Measurements from ENCODE around the gene ITPKB. TPM values are rescaled to one million over a fixed set of nuclear protein-coding genes. Genes with fewer than 3 reads are reported as not detected.

ITPKB gene
- total RNA-seq, 2 donors from 2014 or later = 22.4 to 28.3 TPM

DNA sequence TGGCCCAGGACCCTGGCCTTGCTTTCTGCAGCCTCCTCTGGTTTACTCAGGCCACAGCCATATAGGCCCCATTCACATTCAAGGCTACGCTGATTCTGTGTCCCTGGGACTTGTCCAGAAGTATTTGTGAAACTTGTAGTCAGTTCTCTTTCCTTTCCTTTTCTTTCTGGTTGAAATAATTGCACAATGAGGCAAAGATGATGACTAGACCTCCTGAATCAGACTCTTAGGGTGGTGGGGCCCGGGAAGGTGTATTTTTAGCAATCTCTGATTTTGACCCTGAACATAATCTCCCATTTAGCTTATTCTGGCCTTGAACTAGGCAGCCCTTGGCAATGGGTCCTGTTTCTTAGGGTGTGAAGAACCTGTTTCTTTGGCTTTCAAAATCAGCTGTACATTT lies 150.6 kb downstream of the ITPKB start:
- Histone ChIP-seq H3K9me3 (ENCODE audit: control insufficient read depth, low read length) (no peaks in the 10 kb centered on the region), H3K27ac (ENCODE audit: low read depth, low read length) (no peak overlapping the region), H3K36me3 (ENCODE audit: control insufficient read depth, insufficient read depth, low read length) (no peaks in the 10 kb centered on the region), H3K27me3 (ENCODE audit: control insufficient read depth, insufficient read depth, low read length, poor library complexity, severe bottlenecking) (no peaks in the 10 kb centered on the region), H3K4me3 (ENCODE audit: low read length) (no peak overlapping the region), H3K4me1 (ENCODE audit: control insufficient read depth, insufficient read depth, low read length) (no peaks in the 10 kb centered on the region), H3K9ac (ENCODE audit: extremely low read depth, low read length, poor library complexity, severe bottlenecking) (no peak overlapping the region)
- Mint-ChIP-seq H3K27me3 (ENCODE audit: insufficient read depth) (peaks cover 12% of the 10 kb centered on the region), H3K9me3 (no peaks in the 10 kb centered on the region), H3K4me3 (no peak overlapping the region), H3K27ac (no peak overlapping the region), H3K36me3 (ENCODE audit: low read depth) (no peaks in the 10 kb centered on the region), H3K4me1 (peaks cover 14% of the 10 kb centered on the region)
- 88 to 100% methylated on average over 2 of the region's 2 CpGs for WGBS, 2 experiments (ENCODE audit: insufficient coverage in 1 of 2, insufficient read length in 1 of 2)
- no peak for DNase-seq
- TF ChIP-seq, protein P1, sequence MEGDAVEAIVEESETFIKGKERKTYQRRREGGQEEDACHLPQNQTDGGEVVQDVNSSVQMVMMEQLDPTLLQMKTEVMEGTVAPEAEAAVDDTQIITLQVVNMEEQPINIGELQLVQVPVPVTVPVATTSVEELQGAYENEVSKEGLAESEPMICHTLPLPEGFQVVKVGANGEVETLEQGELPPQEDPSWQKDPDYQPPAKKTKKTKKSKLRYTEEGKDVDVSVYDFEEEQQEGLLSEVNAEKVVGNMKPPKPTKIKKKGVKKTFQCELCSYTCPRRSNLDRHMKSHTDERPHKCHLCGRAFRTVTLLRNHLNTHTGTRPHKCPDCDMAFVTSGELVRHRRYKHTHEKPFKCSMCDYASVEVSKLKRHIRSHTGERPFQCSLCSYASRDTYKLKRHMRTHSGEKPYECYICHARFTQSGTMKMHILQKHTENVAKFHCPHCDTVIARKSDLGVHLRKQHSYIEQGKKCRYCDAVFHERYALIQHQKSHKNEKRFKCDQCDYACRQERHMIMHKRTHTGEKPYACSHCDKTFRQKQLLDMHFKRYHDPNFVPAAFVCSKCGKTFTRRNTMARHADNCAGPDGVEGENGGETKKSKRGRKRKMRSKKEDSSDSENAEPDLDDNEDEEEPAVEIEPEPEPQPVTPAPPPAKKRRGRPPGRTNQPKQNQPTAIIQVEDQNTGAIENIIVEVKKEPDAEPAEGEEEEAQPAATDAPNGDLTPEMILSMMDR (conservative IDR thresholded peaks at IDR 0.05) = no peak

DNA sequence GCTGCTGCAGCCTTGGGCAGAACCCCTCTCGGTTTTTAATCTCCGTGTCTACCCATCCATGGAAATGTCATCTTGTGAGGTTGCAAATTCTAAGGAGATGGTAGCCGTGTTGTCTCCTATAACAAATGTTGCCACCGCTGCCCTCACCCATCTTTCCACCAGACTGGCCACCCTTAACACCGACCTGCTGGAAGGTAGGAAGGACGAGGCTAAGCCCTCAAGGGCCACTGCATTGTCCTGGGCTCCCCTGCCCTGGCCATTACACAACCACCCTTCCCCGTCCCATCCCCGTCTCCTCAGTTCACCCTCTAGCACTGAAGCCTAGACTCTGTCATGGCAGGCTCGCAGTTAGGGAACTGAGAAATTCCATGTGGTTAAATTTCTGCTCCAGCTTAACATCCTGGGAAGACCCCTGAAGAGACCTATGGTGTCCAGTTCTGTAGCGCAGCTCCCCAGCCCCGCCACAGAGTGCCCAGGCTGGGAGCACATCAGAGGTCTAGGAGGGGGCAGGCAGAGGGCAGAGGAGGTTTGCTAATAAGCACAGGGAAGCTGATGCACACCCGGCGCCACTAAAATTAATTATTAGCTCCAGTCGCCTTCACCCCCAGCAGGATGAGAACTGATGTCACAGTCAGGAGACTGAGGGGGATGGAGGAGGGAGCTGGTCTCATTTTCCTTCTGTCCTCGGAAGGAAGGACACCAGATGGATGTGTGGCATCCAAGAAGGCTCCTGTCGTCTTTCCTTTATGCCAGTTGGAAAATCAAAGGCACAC lies 152.2 kb downstream of the ITPKB start:
- TF ChIP-seq, protein P1 (conservative IDR thresholded peaks at IDR 0.05) = no peak
- H3K4me1 Mint-ChIP-seq = peaks cover 9% of the 10 kb centered on the region
- Histone ChIP-seq H3K4me3 (ENCODE audit: low read length) (no peak overlapping the region), H3K4me1 (ENCODE audit: control insufficient read depth, insufficient read depth, low read length) (no peaks in the 10 kb centered on the region), H3K9ac (ENCODE audit: extremely low read depth, low read length, poor library complexity, severe bottlenecking) (no peak overlapping the region), H3K27ac (ENCODE audit: low read depth, low read length) (no peak overlapping the region), H3K36me3 (ENCODE audit: control insufficient read depth, insufficient read depth, low read length) (no peaks in the 10 kb centered on the region), H3K9me3 (ENCODE audit: control insufficient read depth, low read length) (no peaks in the 10 kb centered on the region), H3K27me3 (ENCODE audit: control insufficient read depth, insufficient read depth, low read length, poor library complexity, severe bottlenecking) (no peaks in the 10 kb centered on the region)
- H3K4me3 Mint-ChIP-seq = no peak overlapping the region
- 86 to 91% methylated on average over 13 to 16 of the region's 16 CpGs for WGBS, 2 experiments (ENCODE audit: insufficient coverage in 1 of 2, insufficient read length in 1 of 2)
- no peaks in the 10 kb centered on the region for H3K36me3 Mint-ChIP-seq (ENCODE audit: low read depth)
- H3K27ac Mint-ChIP-seq = no peak overlapping the region
- no peak for DNase-seq
- H3K27me3 Mint-ChIP-seq (ENCODE audit: insufficient read depth) = peaks cover 12% of the 10 kb centered on the region
- no peaks in the 10 kb centered on the region for H3K9me3 Mint-ChIP-seq

DNA sequence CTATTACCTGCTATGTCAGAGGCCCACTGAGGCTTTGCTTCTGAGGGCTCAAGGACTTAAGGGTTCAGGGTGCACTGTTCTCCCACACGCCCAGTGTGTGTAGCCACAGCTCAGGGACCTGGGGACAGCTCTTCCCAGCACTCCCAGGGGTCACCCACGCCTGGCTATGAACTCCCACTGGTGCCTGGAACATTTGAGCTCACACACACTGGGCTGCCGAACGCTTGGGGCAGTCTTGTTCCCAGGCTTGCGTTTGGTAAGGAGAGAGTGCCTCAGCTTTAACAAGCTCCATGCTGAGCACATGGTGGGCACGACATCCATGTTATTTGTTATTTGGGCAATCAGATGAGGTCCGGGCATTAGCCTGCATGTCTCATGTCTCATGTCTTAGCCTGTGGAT lies 153.0 kb downstream of the ITPKB start:
- Histone ChIP-seq H3K27ac (ENCODE audit: low read depth, low read length) (no peak overlapping the region), H3K36me3 (ENCODE audit: control insufficient read depth, insufficient read depth, low read length) (no peaks in the 10 kb centered on the region), H3K9ac (ENCODE audit: extremely low read depth, low read length, poor library complexity, severe bottlenecking) (no peak overlapping the region), H3K27me3 (ENCODE audit: control insufficient read depth, insufficient read depth, low read length, poor library complexity, severe bottlenecking) (no peaks in the 10 kb centered on the region), H3K4me1 (ENCODE audit: control insufficient read depth, insufficient read depth, low read length) (no peaks in the 10 kb centered on the region), H3K9me3 (ENCODE audit: control insufficient read depth, low read length) (no peaks in the 10 kb centered on the region), H3K4me3 (ENCODE audit: low read length) (no peak overlapping the region)
- Mint-ChIP-seq H3K4me1 (peaks cover 9% of the 10 kb centered on the region), H3K36me3 (ENCODE audit: low read depth) (no peaks in the 10 kb centered on the region), H3K27me3 (ENCODE audit: insufficient read depth) (peaks cover 12% of the 10 kb centered on the region), H3K27ac (no peak overlapping the region), H3K4me3 (no peak overlapping the region), H3K9me3 (no peaks in the 10 kb centered on the region)
- DNase-seq = no peak
- TF ChIP-seq, protein P1 (conservative IDR thresholded peaks at IDR 0.05) = no peak
- WGBS, 2 experiments (ENCODE audit: insufficient coverage in 1 of 2, insufficient read length in 1 of 2) = 90 to 92% methylated on average over 6 to 7 of the region's 7 CpGs
